NT2/D1 (cell line): ENCODE measurements around the gene SERTAD2.

ENCODE experiments used
- SUZ12 ChIP-seq: IDR thresholded peaks from 2 replicates; pipeline ENCODE4 v1.6.1; 2011; ENCODE audit not compliant: insufficient read length, insufficient read depth; ENCODE audit errors: extremely low read depth
- YY1 ChIP-seq: IDR thresholded peaks from 2 replicates; pipeline ENCODE4 v1.6.1; 2011; ENCODE audit not compliant: insufficient read length, insufficient read depth

DNA sequence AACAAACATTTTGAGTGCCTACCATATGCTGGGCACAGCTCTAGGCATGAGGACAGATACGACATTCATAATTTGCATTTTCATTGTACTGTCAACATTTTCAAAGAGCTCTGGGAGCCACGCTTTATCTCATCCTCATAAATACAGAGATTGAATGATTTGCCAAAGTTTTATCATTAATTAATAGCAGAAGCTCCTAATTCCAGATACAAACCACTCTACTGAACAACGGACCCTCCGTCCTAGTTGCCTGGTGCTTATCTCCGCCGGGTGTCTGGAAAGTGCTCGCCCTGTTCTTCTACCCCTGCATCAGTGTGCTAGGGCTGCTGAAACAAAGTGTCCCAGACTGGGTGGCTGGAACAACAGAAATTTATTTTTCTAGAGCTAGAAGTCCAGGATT is 23.8 kb downstream of the SERTAD2 start:
- TF ChIP-seq SUZ12 (no peak), YY1 (no peak)
